ENCODE measurements around the gene CRYBB3. TPM values are rescaled to one million over a fixed set of nuclear protein-coding genes. Genes with fewer than 3 reads are reported as not detected.

CRYBB3 gene
- total RNA-seq, 4 donors from 2014 or later = not detected

- WGBS = 25% methylated on average over 1 of the region's 3 CpGs
- Histone ChIP-seq H3K9me3 (peaks cover 0 to 7% (median 3%) of the 10 kb centered on the region in 4 donors), H3K27me3 (no peaks in the 10 kb centered on the region), H3K27ac (replicated peaks in 1 of 4) (no peak overlapping the region), H3K4me3 (no peak overlapping the region), H3K36me3 (no peaks in the 10 kb centered on the region), H3K4me1 (no peaks in the 10 kb centered on the region)
- intact Hi-C loops (cut with DNase I) = no loop called here
- TF ChIP-seq POLR2A (IDR thresholded peaks at IDR 0.05; ENCODE audit: low read depth) = no peak
- TF ChIP-seq POLR2AphosphoS5 (IDR thresholded peaks at IDR 0.05) = no peak
- TF ChIP-seq, protein P1, sequence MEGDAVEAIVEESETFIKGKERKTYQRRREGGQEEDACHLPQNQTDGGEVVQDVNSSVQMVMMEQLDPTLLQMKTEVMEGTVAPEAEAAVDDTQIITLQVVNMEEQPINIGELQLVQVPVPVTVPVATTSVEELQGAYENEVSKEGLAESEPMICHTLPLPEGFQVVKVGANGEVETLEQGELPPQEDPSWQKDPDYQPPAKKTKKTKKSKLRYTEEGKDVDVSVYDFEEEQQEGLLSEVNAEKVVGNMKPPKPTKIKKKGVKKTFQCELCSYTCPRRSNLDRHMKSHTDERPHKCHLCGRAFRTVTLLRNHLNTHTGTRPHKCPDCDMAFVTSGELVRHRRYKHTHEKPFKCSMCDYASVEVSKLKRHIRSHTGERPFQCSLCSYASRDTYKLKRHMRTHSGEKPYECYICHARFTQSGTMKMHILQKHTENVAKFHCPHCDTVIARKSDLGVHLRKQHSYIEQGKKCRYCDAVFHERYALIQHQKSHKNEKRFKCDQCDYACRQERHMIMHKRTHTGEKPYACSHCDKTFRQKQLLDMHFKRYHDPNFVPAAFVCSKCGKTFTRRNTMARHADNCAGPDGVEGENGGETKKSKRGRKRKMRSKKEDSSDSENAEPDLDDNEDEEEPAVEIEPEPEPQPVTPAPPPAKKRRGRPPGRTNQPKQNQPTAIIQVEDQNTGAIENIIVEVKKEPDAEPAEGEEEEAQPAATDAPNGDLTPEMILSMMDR (IDR thresholded peaks at IDR 0.05) = no peak
- TF ChIP-seq EP300 (IDR thresholded peaks at IDR 0.05) = no peak
- no peak for DNase-seq (ENCODE audit: extremely low spot score)
Measured at GRCh38 chr22:25212337-25212736, 12.7 kb downstream of the CRYBB3 start.

- Histone ChIP-seq H3K36me3 (no peaks in the 10 kb centered on the region), H3K4me3 (no peak overlapping the region), H3K27me3 (peaks cover 0 to 5% (median 0%) of the 10 kb centered on the region in 4 donors), H3K4me1 (no peaks in the 10 kb centered on the region), H3K9me3 (peaks cover 0 to 7% (median 3%) of the 10 kb centered on the region in 4 donors), H3K27ac (replicated peaks in 1 of 4) (no peak overlapping the region)
- DNase-seq (ENCODE audit: extremely low spot score) = no peak
- TF ChIP-seq, protein P1 (IDR thresholded peaks at IDR 0.05) = no peak
- no peak for TF ChIP-seq POLR2AphosphoS5 (IDR thresholded peaks at IDR 0.05)
- intact Hi-C loops (cut with DNase I) = no loop called here
- WGBS = 81% methylated on average over 3 of the region's 3 CpGs
Measured at GRCh38 chr22:25213221-25213620, 13.6 kb downstream of the CRYBB3 start.

DNA sequence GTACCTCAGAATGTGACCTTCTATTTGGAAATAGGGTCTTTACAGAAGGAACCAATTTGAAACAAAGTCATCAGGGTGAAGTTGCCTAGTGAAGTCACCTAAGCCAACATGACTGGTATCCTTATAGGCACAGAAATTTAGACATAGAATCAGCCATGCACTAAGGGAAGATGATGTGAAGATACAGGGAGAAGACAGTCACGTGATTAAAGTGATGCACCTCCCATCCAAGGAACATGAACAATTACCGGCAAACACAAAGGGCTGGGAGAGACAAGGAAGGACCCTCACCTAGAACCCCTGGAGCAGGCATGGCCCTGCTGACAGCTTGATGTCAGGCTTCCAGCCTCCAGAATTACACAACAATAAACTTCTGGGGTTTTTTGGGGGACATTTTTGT, 16.6 kb downstream of the CRYBB3 start:
- Histone ChIP-seq H3K27me3 (peaks cover 0 to 25% (median 0%) of the 10 kb centered on the region in 4 donors), H3K4me3 (no peak overlapping the region), H3K27ac (replicated peaks in 1 of 4) (no peak overlapping the region), H3K4me1 (no peaks in the 10 kb centered on the region), H3K9me3 (peaks cover 0 to 7% (median 3%) of the 10 kb centered on the region in 4 donors), H3K36me3 (no peaks in the 10 kb centered on the region)
- no peak for DNase-seq (ENCODE audit: extremely low spot score)
- WGBS = 61% methylated on average over 2 of the region's 2 CpGs
- intact Hi-C loops (cut with DNase I) = no loop called here
- TF ChIP-seq, protein P1 (IDR thresholded peaks at IDR 0.05) = no peak
- TF ChIP-seq EP300 (IDR thresholded peaks at IDR 0.05) (no peak), POLR2AphosphoS5 (IDR thresholded peaks at IDR 0.05) (no peak), POLR2A (IDR thresholded peaks at IDR 0.05; ENCODE audit: low read depth) (no peak)

GRCh38 chr22:25219211-25219689, 19.6 kb downstream of the CRYBB3 start, which contains the start of gene CRYBB2:
TSS of gene CRYBB2 (plus strand) at chr22:25219639. CDS start at chr22:25221430, 1,791 bp downstream.
- Histone ChIP-seq H3K27me3 (peaks cover 0 to 40% (median 0%) of the 10 kb centered on the region in 4 donors), H3K4me3 (no peak within 1 kb of the TSS), H3K36me3 (no peaks in the 10 kb centered on the region), H3K9me3 (no peaks in the 10 kb centered on the region), H3K27ac (replicated peaks in 1 of 4) (no peak within 1 kb of the TSS), H3K4me1 (no peaks in the 10 kb centered on the region)
- DNase-seq (ENCODE audit: extremely low spot score) = no peak
- intact Hi-C loops (cut with DNase I) = no loop called here
- 90% methylated on average over 18 of the region's 19 CpGs for WGBS
- TF ChIP-seq, protein P1 (IDR thresholded peaks at IDR 0.05) = no peak
- TF ChIP-seq EP300 (IDR thresholded peaks at IDR 0.05) (no peak), POLR2AphosphoS5 (IDR thresholded peaks at IDR 0.05) (no peak), POLR2A (IDR thresholded peaks at IDR 0.05; ENCODE audit: low read depth) (no peak)

GRCh38 chr22:25219948-25220442, 20.3 kb downstream of the CRYBB3 start:
- TF ChIP-seq POLR2AphosphoS5 (IDR thresholded peaks at IDR 0.05) = no peak
- TF ChIP-seq EP300 (IDR thresholded peaks at IDR 0.05) = no peak
- TF ChIP-seq, protein P1 (IDR thresholded peaks at IDR 0.05) = no peak
- TF ChIP-seq POLR2A (IDR thresholded peaks at IDR 0.05; ENCODE audit: low read depth) = no peak
- no peaks in the 10 kb centered on the region for H3K4me1 ChIP-seq
- no peaks in the 10 kb centered on the region for H3K36me3 ChIP-seq
- H3K4me3 ChIP-seq = no peak overlapping the region
- DNase-seq (ENCODE audit: extremely low spot score) = no peak
- H3K27me3 ChIP-seq = peaks cover 0 to 47% (median 0%) of the 10 kb centered on the region in 4 donors
- intact Hi-C loops (cut with DNase I) = no loop called here
- WGBS = 63% methylated on average over 4 of the region's 4 CpGs
- no peaks in the 10 kb centered on the region for H3K9me3 ChIP-seq
- H3K27ac ChIP-seq (replicated peaks in 1 of 4) = no peak overlapping the region

All from esophagus muscularis mucosa (tissue), 4 donors.